K562 (cell line): ENCODE measurements around the gene DPP10. TPM values are rescaled to one million over a fixed set of nuclear protein-coding genes. Genes with fewer than 3 reads are reported as not detected.

Source experiments
- ATAC-seq: fragments of 200-7000 bp; cut with Tn5 transposase; 3 replicates; pipeline ENCODE4 v1.9.1; 2020; ENCODE audit warnings: moderate library complexity
- BruUV-seq: library from RNA; stranded (reverse); fragments of 400-500 nt; replicated peaks from 2 replicates; lab custom pipeline; 2021; lab: Mats Ljungman, UMichigan
- CTCF ChIA-PET: fragments of 300-600 bp; formaldehyde crosslinking; extraction: SDS; loops from one replicate; lab custom pipeline; 2021; ENCODE audit warnings: low intra/inter-chr PET ratio; lab: Yijun Ruan, JAX
- POLR2A ChIA-PET: fragments of 300-600, 350-650 bp; sonication (Branson Sonifier 250); formaldehyde crosslinking; extraction: SDS; loops from one replicate; lab custom pipeline; 2021; ENCODE audit warnings: antibody characterized with exemption, inconsistent platforms; lab: Yijun Ruan, JAX
- DNase-seq, 4 experiments: peaks; one replicate each; pipeline versions ENCODE4 v3.0.0 to v3.0.0-alpha.2; 2011 to 2018; ENCODE audit warnings: low spot score in 3 of 4, mixed read lengths in 3 of 4; ENCODE audit errors: extremely low read depth in 1 of 4
- FAIRE-seq: peaks from 2 replicates; lab custom pipeline; 2011; peaks lifted over from hg19 to GRCh38; lab: Jason Lieb, UNC
- H2AFZ ChIP-seq: 2 replicates; pipeline ENCODE4 v1.6.0; 2011; ENCODE audit warnings: low read depth, low read length, control low read depth, inconsistent platforms
- H3K27ac ChIP-seq: fragments of 200-600 bp; 3 replicates; pipeline ENCODE4 v1.8.0; 2011; ENCODE audit warnings: low read depth, mild to moderate bottlenecking, control low read depth, inconsistent platforms, low read length, moderate library complexity, mixed read lengths; ENCODE audit errors: extremely low read depth
- H3K27me3 ChIP-seq, 2 experiments: fragments of 300-600 bp in 1 of 2; 2 replicates in 1 of 2; 3 replicates in 1 of 2; pipeline versions ENCODE4 v1.6.0 to v1.8.0; 2011; ENCODE audit warnings: inconsistent platforms in 2 of 2, low read length in 2 of 2, mild to moderate bottlenecking in 1 of 2, mixed read lengths in 1 of 2, moderate library complexity in 1 of 2; ENCODE audit not compliant: control insufficient read depth in 2 of 2, insufficient read depth in 2 of 2
- H3K36me3 ChIP-seq: fragments of 300-600 bp; 3 replicates; pipeline ENCODE4 v1.8.0; 2011; ENCODE audit warnings: mild to moderate bottlenecking, low read length, inconsistent platforms; ENCODE audit not compliant: control insufficient read depth, insufficient read depth
- H3K4me1 ChIP-seq, 2 experiments: fragments of 200-600 bp in 1 of 2; replicated peaks in 1 of 2; 2 replicates in 1 of 2; 3 replicates in 1 of 2; pipeline versions ENCODE4 v1.5.1 to v1.8.0; 2011; ENCODE audit warnings: inconsistent platforms in 2 of 2, low read length in 2 of 2, mild to moderate bottlenecking in 1 of 2, mixed read lengths in 1 of 2, moderate library complexity in 1 of 2; ENCODE audit not compliant: control insufficient read depth in 2 of 2, insufficient read depth in 2 of 2
- H3K4me2 ChIP-seq: 2 replicates; pipeline ENCODE4 v1.6.1; 2011; ENCODE audit warnings: low read length, control low read depth, inconsistent platforms, mixed read lengths; ENCODE audit not compliant: insufficient read depth
- H3K4me3 ChIP-seq: fragments of 200-600 bp; sonication (generic), shearing (Covaris generic); 2 replicates; pipeline ENCODE4 v1.5.1; 2016; ENCODE audit warnings: control low read depth, inconsistent platforms
- H3K79me2 ChIP-seq: fragments of 200-600 bp; 3 replicates; pipeline ENCODE4 v1.8.0; 2011; ENCODE audit warnings: low read length, inconsistent platforms; ENCODE audit not compliant: control insufficient read depth, insufficient read depth
- H3K9ac ChIP-seq, 2 experiments: 2 replicates each; pipeline versions ENCODE4 v1.6.0 to v1.6.1; 2011; ENCODE audit warnings: low read depth in 2 of 2, low read length in 2 of 2, control low read depth in 1 of 2, inconsistent platforms in 1 of 2, mild to moderate bottlenecking in 1 of 2, mixed read lengths in 1 of 2; ENCODE audit not compliant: insufficient read depth in 1 of 2
- H3K9me1 ChIP-seq: one replicate; pipeline ENCODE4 v1.6.0; 2011; ENCODE audit warnings: inconsistent platforms, mild to moderate bottlenecking, low read length, moderate library complexity; ENCODE audit not compliant: control insufficient read depth, insufficient read depth
- H3K9me3 ChIP-seq: replicated peaks from 2 replicates; pipeline ENCODE4 v1.5.1; 2011; ENCODE audit warnings: low read depth, low read length, inconsistent platforms; ENCODE audit not compliant: control insufficient read depth, insufficient read depth
- H4K20me1 ChIP-seq: replicated peaks from 2 replicates; pipeline ENCODE4 v1.6.1; 2011; ENCODE audit warnings: low read length, inconsistent platforms, mixed read lengths; ENCODE audit not compliant: control insufficient read depth, insufficient read depth
- CXXC5 ChIP-seq: fragments of 250-450 bp; sonication (Bioruptor Pico); IDR thresholded peaks from 2 replicates; pipeline ENCODE4 v1.8.0; 2022; ENCODE audit warnings: inconsistent platforms, mild to moderate bottlenecking, moderate library complexity
- GTF2F1 ChIP-seq: IDR thresholded peaks from 2 replicates; pipeline ENCODE4 v1.6.1; 2011; ENCODE audit warnings: low read depth, low read length, improper control_type of control experiment
- IFI16 ChIP-seq: fragments of 250-450 bp; sonication (Bioruptor Pico); IDR thresholded peaks from 2 replicates; pipeline ENCODE4 v2.1.2; 2022; ENCODE audit warnings: mild to moderate bottlenecking, inconsistent platforms
- KDM4B ChIP-seq, 2 experiments: fragments of 450-650 bp in 1 of 2; sonication (generic) in 1 of 2; IDR thresholded peaks; 2 replicates each; pipeline ENCODE4 v1.6.1; 2016 to 2017; ENCODE audit warnings: borderline replicate concordance in 2 of 2, antibody characterized with exemption in 1 of 2, low read depth in 1 of 2, mild to moderate bottlenecking in 1 of 2
- MTA2 ChIP-seq: fragments of 450-650 bp; IDR thresholded peaks from 2 replicates; pipeline ENCODE4 v1.6.1; 2016; ENCODE audit warnings: low read depth
- POLR3A ChIP-seq: IDR thresholded peaks from 2 replicates; pipeline ENCODE4 v1.6.1; 2011; ENCODE audit warnings: borderline replicate concordance, mild to moderate bottlenecking, moderate library complexity; ENCODE audit not compliant: insufficient read length, insufficient read depth; ENCODE audit errors: extremely low read depth
- PTRF ChIP-seq: fragments of 450-650 bp; IDR thresholded peaks from 2 replicates; pipeline ENCODE4 v1.6.1; 2016; ENCODE audit warnings: mild to moderate bottlenecking, missing genetic modification characterization, missing compliant biosample characterization
- ZNF232 ChIP-seq: sonication (generic); formaldehyde crosslinking; IDR thresholded peaks from 2 replicates; pipeline ENCODE4 v1.8.0; 2022; ENCODE audit warnings: mild to moderate bottlenecking, missing genetic modification reagents
- ZNF282 ChIP-seq: sonication (generic); formaldehyde crosslinking; IDR thresholded peaks from 2 replicates; pipeline ENCODE4 v1.8.1; 2023; ENCODE audit warnings: missing genetic modification reagents
- WGBS: fragments of 100-300 bp; shearing (Covaris generic); methylation state at CpG from one replicate; pipeline ENCODE4 v1.1.6; 2016; ENCODE audit warnings: low coverage, mixed read lengths; ENCODE audit not compliant: insufficient coverage; ENCODE audit errors: missing lambda C conversion rate; 5-methylcytosine and 5-hydroxymethylcytosine counted together
- in situ Hi-C: fragments of 300-500 bp; cut with MboI; formaldehyde crosslinking; loops from 4 replicates; pipeline ENCODE4 v1.15.0; 2018; ENCODE audit warnings: inconsistent platforms, mixed read lengths
- intact Hi-C: fragments of 100-400 bp; cut with micrococcal nuclease; formaldehyde crosslinking; loops from 2 replicates; pipeline ENCODE4 v1.14.2; 2022
- polyA plus RNA-seq, 8 experiments: library from polyadenylated mRNA; depleted of rRNA in 4 of 8; stranded (reverse) in 5 of 8; unstranded in 3 of 8; fragments of >200 nt; fragmentation: Nextera tagmentation in 2 of 8; fragmentation: Illumina TruSeq in 1 of 8; extraction: Ambion mirVana in 2 of 8; extraction: Trizol in 1 of 8; gene quantifications; 2 replicates each; pipeline versions ENCODE4 v1.2.1 to v1.2.3, GENCODE V29; 2011 to 2014; ENCODE audit warnings: inconsistent platforms in 1 of 8, missing spikeins in 1 of 8
- total RNA-seq, 7 experiments: library from RNA; depleted of rRNA in 6 of 7; stranded (reverse); fragments of >200 nt in 6 of 7; fragmentation: Illumina TruSeq in 2 of 7; extraction: Trizol in 2 of 7; gene quantifications; 2 replicates each; pipeline versions ENCODE4 v1.2.1 to v1.2.3, GENCODE V29; 2011 to 2021; ENCODE audit warnings: low replicate concordance in 1 of 7

DPP10 gene
- total and polyA plus RNA-seq, 9 of the 15 experiments (the other 6 are each of a cell fraction or from before 2014, with no cell fraction given) = not detected

GRCh38 chr2:114517580-114517979, 75.1 kb downstream of the DPP10 start:
- ATAC-seq (no peak), DNase-seq (no peak), FAIRE-seq (no peak)
- H3K9ac ChIP-seq = no peak overlapping the region
- BruUV-seq = no TSS peak
- H3K9me3 ChIP-seq = no peaks in the 10 kb centered on the region
- no peaks in the 10 kb centered on the region for H4K20me1 ChIP-seq
- H3K36me3 ChIP-seq = no peaks in the 10 kb centered on the region
- H3K9me1 ChIP-seq = no peaks in the 10 kb centered on the region
- POLR2A ChIA-PET = no interaction called here
- H2AFZ ChIP-seq = no peak overlapping the region
- in situ Hi-C loops (no loop called here), intact Hi-C loops (no loop called here)
- H3K4me1 ChIP-seq = no peaks in the 10 kb centered on the region
- H3K4me2 ChIP-seq = no peak overlapping the region
- H3K27me3 ChIP-seq = no peaks in the 10 kb centered on the region
- no peak overlapping the region for H3K27ac ChIP-seq
- no peak overlapping the region for H3K4me3 ChIP-seq
- CTCF ChIA-PET = no interaction called here
- H3K79me2 ChIP-seq = no peaks in the 10 kb centered on the region
- WGBS = 1% methylated on average over 5 of the region's 5 CpGs
- no peak for TF ChIP-seq PTRF (tag)
- no peak for TF ChIP-seq CXXC5 (CRISPR knock-in tag)
- no peak for TF ChIP-seq IFI16 (CRISPR knock-in tag)
- no peak for TF ChIP-seq GTF2F1
- no peak for TF ChIP-seq ZNF232 (CRISPR knock-in tag)
- no peak for TF ChIP-seq POLR3A
- no peak for TF ChIP-seq KDM4B (IDR thresholded peaks at IDR 0.05; ENCODE audit: borderline replicate concordance in 2 of 2, low read depth in 1 of 2)
- TF ChIP-seq MTA2 = no peak
- no peak for TF ChIP-seq ZNF282 (CRISPR knock-in tag)
